Measurements from ENCODE around the gene VSTM5.

VSTM5 gene

GRCh38 chr11:93822359-93822758, 28.1 kb downstream of the VSTM5 start:
- peaks cover 3% of the 10 kb centered on the region for H3K27me3 Mint-ChIP-seq
- H3K4me1 Mint-ChIP-seq, result no peaks in the 10 kb centered on the region
- no peak overlapping the region for H3K4me3 Mint-ChIP-seq
- no peak overlapping the region for H3K27ac Mint-ChIP-seq
- H3K9me3 Mint-ChIP-seq, result no peaks in the 10 kb centered on the region
- peaks cover 5% of the 10 kb centered on the region for H3K36me3 Mint-ChIP-seq

GRCh38 chr11:93821617-93822016, 28.8 kb downstream of the VSTM5 start:
- peaks cover under 1% of the 10 kb centered on the region for H3K27me3 Mint-ChIP-seq
- H3K9me3 Mint-ChIP-seq, result no peaks in the 10 kb centered on the region
- no peak overlapping the region for H3K27ac Mint-ChIP-seq
- H3K4me3 Mint-ChIP-seq, result no peak overlapping the region
- H3K4me1 Mint-ChIP-seq, result no peaks in the 10 kb centered on the region
- H3K36me3 Mint-ChIP-seq, result peaks cover 5% of the 10 kb centered on the region

- Mint-ChIP-seq H3K27ac (no peak overlapping the region), H3K4me1 (no peaks in the 10 kb centered on the region), H3K36me3 (peaks cover 7% of the 10 kb centered on the region)
These were observed 29.6 kb downstream of the VSTM5 start for GRCh38 chr11:93820847-93821246.

GRCh38 chr11:93819966-93820695, 30.3 kb downstream of the VSTM5 start:
- Mint-ChIP-seq H3K4me1 (no peaks in the 10 kb centered on the region), H3K27me3 (no peaks in the 10 kb centered on the region), H3K27ac (no peak overlapping the region), H3K36me3 (peaks cover 10% of the 10 kb centered on the region), H3K4me3 (no peak overlapping the region), H3K9me3 (no peaks in the 10 kb centered on the region)

More at GRCh38 chr11:93820847-93821246, 29.6 kb downstream of the VSTM5 start:
- H3K27me3 Mint-ChIP-seq, result no peaks in the 10 kb centered on the region
- no peak overlapping the region for H3K4me3 Mint-ChIP-seq
- H3K9me3 Mint-ChIP-seq, result no peaks in the 10 kb centered on the region

GRCh38 chr11:93817426-93818348, 32.7 kb downstream of the VSTM5 start:
- Mint-ChIP-seq H3K9me3 (no peaks in the 10 kb centered on the region), H3K4me1 (no peaks in the 10 kb centered on the region), H3K27ac (no peak overlapping the region), H3K27me3 (no peaks in the 10 kb centered on the region), H3K36me3 (peaks cover 16% of the 10 kb centered on the region), H3K4me3 (no peak overlapping the region)

GRCh38 chr11:93814966-93815633, 35.3 kb downstream of the VSTM5 start:
- H3K27ac Mint-ChIP-seq, result no peak overlapping the region
- no peaks in the 10 kb centered on the region for H3K27me3 Mint-ChIP-seq
- H3K4me3 Mint-ChIP-seq, result no peak overlapping the region
- H3K9me3 Mint-ChIP-seq, result no peaks in the 10 kb centered on the region
- peaks cover 16% of the 10 kb centered on the region for H3K36me3 Mint-ChIP-seq
- no peaks in the 10 kb centered on the region for H3K4me1 Mint-ChIP-seq

GRCh38 chr11:93813974-93814373, 36.4 kb downstream of the VSTM5 start:
- no peaks in the 10 kb centered on the region for H3K4me1 Mint-ChIP-seq
- no peak overlapping the region for H3K27ac Mint-ChIP-seq
- H3K27me3 Mint-ChIP-seq, result no peaks in the 10 kb centered on the region
- no peaks in the 10 kb centered on the region for H3K9me3 Mint-ChIP-seq
- H3K4me3 Mint-ChIP-seq, result no peak overlapping the region
- peaks cover 15% of the 10 kb centered on the region for H3K36me3 Mint-ChIP-seq

GRCh38 chr11:93807980-93808379, 42.4 kb downstream of the VSTM5 start:
- Mint-ChIP-seq H3K9me3 (no peaks in the 10 kb centered on the region), H3K36me3 (peaks cover 12% of the 10 kb centered on the region), H3K27me3 (no peaks in the 10 kb centered on the region), H3K27ac (no peak overlapping the region), H3K4me1 (peaks cover 4% of the 10 kb centered on the region), H3K4me3 (no peak overlapping the region)

- Mint-ChIP-seq H3K9me3 (no peaks in the 10 kb centered on the region), H3K4me3 (no peak overlapping the region), H3K27me3 (no peaks in the 10 kb centered on the region), H3K4me1 (peaks cover 14% of the 10 kb centered on the region), H3K27ac (no peak overlapping the region), H3K36me3 (peaks cover 12% of the 10 kb centered on the region)
These were observed 45.5 kb downstream of the VSTM5 start for GRCh38 chr11:93804879-93805278.

- H3K27me3 Mint-ChIP-seq, result no peaks in the 10 kb centered on the region
- no peaks in the 10 kb centered on the region for H3K9me3 Mint-ChIP-seq
- peaks cover 13% of the 10 kb centered on the region for H3K36me3 Mint-ChIP-seq
- no peak overlapping the region for H3K27ac Mint-ChIP-seq
- H3K4me1 Mint-ChIP-seq, result peaks cover 14% of the 10 kb centered on the region
- H3K4me3 Mint-ChIP-seq, result no peak overlapping the region
These were observed 49.1 kb downstream of the VSTM5 start for GRCh38 chr11:93801366-93801765.

GRCh38 chr11:93796441-93797231, 53.8 kb downstream of the VSTM5 start:
- Mint-ChIP-seq H3K4me1 (peaks cover 9% of the 10 kb centered on the region), H3K9me3 (no peaks in the 10 kb centered on the region), H3K36me3 (peaks cover 24% of the 10 kb centered on the region), H3K27ac (no peak overlapping the region), H3K4me3 (no peak overlapping the region), H3K27me3 (no peaks in the 10 kb centered on the region)

- H3K27me3 Mint-ChIP-seq, result no peaks in the 10 kb centered on the region
- no peak overlapping the region for H3K4me3 Mint-ChIP-seq
- H3K27ac Mint-ChIP-seq, result no peak overlapping the region
- no peaks in the 10 kb centered on the region for H3K9me3 Mint-ChIP-seq
- peaks cover 30% of the 10 kb centered on the region for H3K4me1 Mint-ChIP-seq
- peaks cover 23% of the 10 kb centered on the region for H3K36me3 Mint-ChIP-seq
These were observed 58.9 kb downstream of the VSTM5 start for GRCh38 chr11:93791493-93791892.

GRCh38 chr11:93784935-93785360, 65.5 kb downstream of the VSTM5 start:
- peaks cover 52% of the 10 kb centered on the region for H3K4me1 Mint-ChIP-seq
- peak overlapping the region; percentile 99 for H3K27ac Mint-ChIP-seq
- H3K27me3 Mint-ChIP-seq, result no peaks in the 10 kb centered on the region
- no peaks in the 10 kb centered on the region for H3K9me3 Mint-ChIP-seq
- H3K36me3 Mint-ChIP-seq, result peaks cover 8% of the 10 kb centered on the region
- H3K4me3 Mint-ChIP-seq, result peak overlapping the region; percentile 100

GRCh38 chr11:93784145-93784934, 66.1 kb downstream of the VSTM5 start, which contains the start of gene MED17:
Gene MED17 (plus strand): TSS chr11:93784282. CDS start chr11:93784514, 232 bp downstream.
- peak within 1 kb of the TSS; percentile 99 for H3K27ac Mint-ChIP-seq
- H3K4me1 Mint-ChIP-seq, result peaks cover 51% of the 10 kb centered on the region
- peak within 1 kb of the TSS; percentile 100 for H3K4me3 Mint-ChIP-seq
- H3K9me3 Mint-ChIP-seq, result no peaks in the 10 kb centered on the region
- peaks cover 7% of the 10 kb centered on the region for H3K36me3 Mint-ChIP-seq
- no peaks in the 10 kb centered on the region for H3K27me3 Mint-ChIP-seq

All from activated naive CD4-positive, alpha-beta T cell treated with anti-CD3 and anti-CD28 coated beads, Interleukin-2, amount 50 U/mL, for 24 hours (primary cell).